K562 (cell line): ENCODE measurements around the gene ATXN3L. TPM values are rescaled to one million over a fixed set of nuclear protein-coding genes. Genes with fewer than 3 reads are reported as not detected.

ENCODE experiments used
- ATAC-seq: fragments of 200-7000 bp; cut with Tn5 transposase; 3 replicates; pipeline ENCODE4 v1.9.1; 2020; ENCODE audit warnings: moderate library complexity
- BruUV-seq: library from RNA; stranded (reverse); fragments of 400-500 nt; replicated peaks from 2 replicates; lab custom pipeline; 2021; lab: Mats Ljungman, UMichigan
- CTCF ChIA-PET: fragments of 300-600 bp; formaldehyde crosslinking; extraction: SDS; loops from one replicate; lab custom pipeline; 2021; ENCODE audit warnings: low intra/inter-chr PET ratio; lab: Yijun Ruan, JAX
- POLR2A ChIA-PET: fragments of 300-600, 350-650 bp; sonication (Branson Sonifier 250); formaldehyde crosslinking; extraction: SDS; loops from one replicate; lab custom pipeline; 2021; ENCODE audit warnings: antibody characterized with exemption, inconsistent platforms; lab: Yijun Ruan, JAX
- DNase-seq, 4 experiments: peaks; one replicate each; pipeline versions ENCODE4 v3.0.0 to v3.0.0-alpha.2; 2011 to 2018; ENCODE audit warnings: low spot score in 3 of 4, mixed read lengths in 3 of 4; ENCODE audit errors: extremely low read depth in 1 of 4
- FAIRE-seq: peaks from 2 replicates; lab custom pipeline; 2011; peaks lifted over from hg19 to GRCh38; lab: Jason Lieb, UNC
- H2AFZ ChIP-seq: 2 replicates; pipeline ENCODE4 v1.6.0; 2011; ENCODE audit warnings: low read depth, low read length, control low read depth, inconsistent platforms
- H3K27ac ChIP-seq: fragments of 200-600 bp; 3 replicates; pipeline ENCODE4 v1.8.0; 2011; ENCODE audit warnings: low read depth, mild to moderate bottlenecking, control low read depth, inconsistent platforms, low read length, moderate library complexity, mixed read lengths; ENCODE audit errors: extremely low read depth
- H3K27me3 ChIP-seq, 2 experiments: fragments of 300-600 bp in 1 of 2; 2 replicates in 1 of 2; 3 replicates in 1 of 2; pipeline versions ENCODE4 v1.6.0 to v1.8.0; 2011; ENCODE audit warnings: inconsistent platforms in 2 of 2, low read length in 2 of 2, mild to moderate bottlenecking in 1 of 2, mixed read lengths in 1 of 2, moderate library complexity in 1 of 2; ENCODE audit not compliant: control insufficient read depth in 2 of 2, insufficient read depth in 2 of 2
- H3K36me3 ChIP-seq: fragments of 300-600 bp; 3 replicates; pipeline ENCODE4 v1.8.0; 2011; ENCODE audit warnings: mild to moderate bottlenecking, low read length, inconsistent platforms; ENCODE audit not compliant: control insufficient read depth, insufficient read depth
- H3K4me1 ChIP-seq, 2 experiments: fragments of 200-600 bp in 1 of 2; replicated peaks in 1 of 2; 2 replicates in 1 of 2; 3 replicates in 1 of 2; pipeline versions ENCODE4 v1.5.1 to v1.8.0; 2011; ENCODE audit warnings: inconsistent platforms in 2 of 2, low read length in 2 of 2, mild to moderate bottlenecking in 1 of 2, mixed read lengths in 1 of 2, moderate library complexity in 1 of 2; ENCODE audit not compliant: control insufficient read depth in 2 of 2, insufficient read depth in 2 of 2
- H3K4me2 ChIP-seq: 2 replicates; pipeline ENCODE4 v1.6.1; 2011; ENCODE audit warnings: low read length, control low read depth, inconsistent platforms, mixed read lengths; ENCODE audit not compliant: insufficient read depth
- H3K4me3 ChIP-seq: fragments of 200-600 bp; sonication (generic), shearing (Covaris generic); 2 replicates; pipeline ENCODE4 v1.5.1; 2016; ENCODE audit warnings: control low read depth, inconsistent platforms
- H3K79me2 ChIP-seq: fragments of 200-600 bp; 3 replicates; pipeline ENCODE4 v1.8.0; 2011; ENCODE audit warnings: low read length, inconsistent platforms; ENCODE audit not compliant: control insufficient read depth, insufficient read depth
- H3K9ac ChIP-seq, 2 experiments: 2 replicates each; pipeline versions ENCODE4 v1.6.0 to v1.6.1; 2011; ENCODE audit warnings: low read depth in 2 of 2, low read length in 2 of 2, control low read depth in 1 of 2, inconsistent platforms in 1 of 2, mild to moderate bottlenecking in 1 of 2, mixed read lengths in 1 of 2; ENCODE audit not compliant: insufficient read depth in 1 of 2
- H3K9me1 ChIP-seq: one replicate; pipeline ENCODE4 v1.6.0; 2011; ENCODE audit warnings: inconsistent platforms, mild to moderate bottlenecking, low read length, moderate library complexity; ENCODE audit not compliant: control insufficient read depth, insufficient read depth
- H3K9me3 ChIP-seq: replicated peaks from 2 replicates; pipeline ENCODE4 v1.5.1; 2011; ENCODE audit warnings: low read depth, low read length, inconsistent platforms; ENCODE audit not compliant: control insufficient read depth, insufficient read depth
- H4K20me1 ChIP-seq: replicated peaks from 2 replicates; pipeline ENCODE4 v1.6.1; 2011; ENCODE audit warnings: low read length, inconsistent platforms, mixed read lengths; ENCODE audit not compliant: control insufficient read depth, insufficient read depth
- CTBP1 ChIP-seq: fragments of 450-650 bp; IDR thresholded peaks from 2 replicates; pipeline ENCODE4 v1.6.1; 2016; ENCODE audit warnings: borderline replicate concordance
- GABPB2 ChIP-seq: fragments of 250-450 bp; sonication (Bioruptor Pico); conservative IDR thresholded peaks from 2 replicates; pipeline ENCODE4 v1.5.1; 2021; ENCODE audit warnings: mild to moderate bottlenecking
- KDM4B ChIP-seq, 2 experiments: fragments of 450-650 bp in 1 of 2; sonication (generic) in 1 of 2; IDR thresholded peaks; 2 replicates each; pipeline ENCODE4 v1.6.1; 2016 to 2017; ENCODE audit warnings: borderline replicate concordance in 2 of 2, antibody characterized with exemption in 1 of 2, low read depth in 1 of 2, mild to moderate bottlenecking in 1 of 2
- KDM5B ChIP-seq: fragments of 200-600 bp; sonication (generic); IDR thresholded peaks from 2 replicates; pipeline ENCODE4 v1.6.1; 2012; ENCODE audit warnings: low read depth, mild to moderate bottlenecking, moderate library complexity, low read length, control low read depth, inconsistent platforms; ENCODE audit not compliant: insufficient replicate concordance
- MCM7 ChIP-seq, 2 experiments: fragments of 450-650 bp; IDR thresholded peaks; 2 replicates each; pipeline ENCODE4 v1.6.1; 2016 to 2018
- NR2F6 ChIP-seq: fragments of 450-650 bp; formaldehyde crosslinking; IDR thresholded peaks from 2 replicates; pipeline ENCODE4 v1.4.0; 2020; ENCODE audit warnings: mild to moderate bottlenecking
- RBM34 ChIP-seq: fragments of 200-400 bp; formaldehyde crosslinking; IDR thresholded peaks from 2 replicates; pipeline ENCODE4 v1.6.1; 2018; ENCODE audit warnings: low read length, borderline replicate concordance; ENCODE audit not compliant: insufficient read depth
- RNF2 ChIP-seq: sonication (generic); IDR thresholded peaks from 2 replicates; pipeline ENCODE4 v1.6.1; 2016
- RUNX1 ChIP-seq: sonication (generic); IDR thresholded peaks from 2 replicates; pipeline ENCODE4 v1.6.1; 2016; ENCODE audit warnings: antibody characterized with exemption, low read depth
- SAFB ChIP-seq: fragments of 200-400 bp; formaldehyde crosslinking; IDR thresholded peaks from 2 replicates; pipeline ENCODE4 v1.6.1; 2017; ENCODE audit warnings: low read depth, low read length, borderline replicate concordance
- ZFP30 ChIP-seq: fragments of 250-450 bp; sonication (Bioruptor Pico); IDR thresholded peaks from 2 replicates; pipeline ENCODE4 v1.8.0; 2022; ENCODE audit warnings: moderate library complexity, mild to moderate bottlenecking, inconsistent platforms, borderline replicate concordance
- ZNF121 ChIP-seq: sonication (generic); formaldehyde crosslinking; conservative IDR thresholded peaks from 2 replicates; pipeline ENCODE4 v1.8.0; 2022; ENCODE audit warnings: missing genetic modification reagents
- ZNF507 ChIP-seq: conservative IDR thresholded peaks from 2 replicates; pipeline ENCODE4 v1.6.1; 2017; ENCODE audit warnings: missing genetic modification characterization, missing compliant biosample characterization
- ZNF707 ChIP-seq: fragments of 250-450 bp; sonication (Bioruptor Pico); conservative IDR thresholded peaks from 2 replicates; pipeline ENCODE4 v1.8.0; 2022; ENCODE audit warnings: inconsistent platforms, mild to moderate bottlenecking, moderate library complexity
- ZNF79 ChIP-seq: fragments of 250-450 bp; sonication (Bioruptor Pico); IDR thresholded peaks from 2 replicates; pipeline ENCODE4 v1.4.0; 2020; ENCODE audit warnings: low read depth, mild to moderate bottlenecking, moderate library complexity
- WGBS: fragments of 100-300 bp; shearing (Covaris generic); methylation state at CpG from one replicate; pipeline ENCODE4 v1.1.6; 2016; ENCODE audit warnings: low coverage, mixed read lengths; ENCODE audit not compliant: insufficient coverage; ENCODE audit errors: missing lambda C conversion rate; 5-methylcytosine and 5-hydroxymethylcytosine counted together
- in situ Hi-C: fragments of 300-500 bp; cut with MboI; formaldehyde crosslinking; loops from 4 replicates; pipeline ENCODE4 v1.15.0; 2018; ENCODE audit warnings: inconsistent platforms, mixed read lengths
- intact Hi-C: fragments of 100-400 bp; cut with micrococcal nuclease; formaldehyde crosslinking; loops from 2 replicates; pipeline ENCODE4 v1.14.2; 2022
- polyA plus RNA-seq, 8 experiments: library from polyadenylated mRNA; depleted of rRNA in 4 of 8; stranded (reverse) in 5 of 8; unstranded in 3 of 8; fragments of >200 nt; fragmentation: Nextera tagmentation in 2 of 8; fragmentation: Illumina TruSeq in 1 of 8; extraction: Ambion mirVana in 2 of 8; extraction: Trizol in 1 of 8; gene quantifications; 2 replicates each; pipeline versions ENCODE4 v1.2.1 to v1.2.3, GENCODE V29; 2011 to 2014; ENCODE audit warnings: inconsistent platforms in 1 of 8, missing spikeins in 1 of 8
- total RNA-seq, 7 experiments: library from RNA; depleted of rRNA in 6 of 7; stranded (reverse); fragments of >200 nt in 6 of 7; fragmentation: Illumina TruSeq in 2 of 7; extraction: Trizol in 2 of 7; gene quantifications; 2 replicates each; pipeline versions ENCODE4 v1.2.1 to v1.2.3, GENCODE V29; 2011 to 2021; ENCODE audit warnings: low replicate concordance in 1 of 7
- TF ChIP-seq, protein P1 (sequence below): fragments of 450-650 bp; formaldehyde crosslinking; IDR thresholded peaks from 2 replicates; pipeline ENCODE4 v1.4.0; 2020; ENCODE audit warnings: mild to moderate bottlenecking, moderate library complexity
- TF ChIP-seq, protein P2 (sequence below): sonication (generic); formaldehyde crosslinking; IDR thresholded peaks from 2 replicates; pipeline ENCODE4 v1.8.0; 2022; ENCODE audit warnings: mild to moderate bottlenecking, low read depth, missing genetic modification reagents
- TF ChIP-seq, protein P3 (sequence below): fragments of 450-650 bp; IDR thresholded peaks from 2 replicates; pipeline ENCODE4 v1.6.1; 2016; ENCODE audit warnings: missing biosample characterization, missing genetic modification characterization
- TF ChIP-seq, protein P4 (sequence below), 2 experiments: fragments of 250-450 bp in 1 of 2; fragments of 450-650 bp in 1 of 2; sonication (Bioruptor Pico) in 1 of 2; IDR thresholded peaks; 2 replicates each; pipeline versions ENCODE4 v1.6.1 to v1.8.0; 2016 to 2021; ENCODE audit warnings: mild to moderate bottlenecking in 2 of 2, moderate library complexity in 2 of 2, missing compliant biosample characterization in 1 of 2, missing genetic modification characterization in 1 of 2

ATXN3L gene
- total and polyA plus RNA-seq, 9 of the 15 experiments (the other 6 are each of a cell fraction or from before 2014, with no cell fraction given): 0.04 to 0.31 TPM; not detected in 7

DNA sequence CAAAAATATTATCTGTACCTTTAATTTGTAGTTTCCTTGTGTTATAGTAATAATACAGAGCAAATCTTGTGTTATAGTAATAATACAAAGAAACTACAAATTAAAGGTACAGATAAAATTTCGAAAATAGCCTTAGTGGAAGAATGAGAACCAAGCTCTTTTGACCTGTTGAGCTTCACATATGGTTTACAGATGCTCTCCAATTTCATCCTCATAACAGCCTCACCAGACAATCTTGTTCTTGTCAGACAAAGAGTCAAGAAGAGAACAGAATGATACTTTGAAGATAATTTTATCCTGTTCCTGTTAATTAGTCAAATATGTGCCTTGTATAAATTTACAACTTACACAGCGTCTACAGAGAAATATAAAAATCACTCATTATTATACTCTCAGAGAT is 12.8 kb downstream of the ATXN3L start (continued):
- TF ChIP-seq ZFP30 (no peak), RUNX1 (no peak), ZNF707 (CRISPR knock-in tag) (no peak), RNF2 (no peak)
- TF ChIP-seq, protein P1, sequence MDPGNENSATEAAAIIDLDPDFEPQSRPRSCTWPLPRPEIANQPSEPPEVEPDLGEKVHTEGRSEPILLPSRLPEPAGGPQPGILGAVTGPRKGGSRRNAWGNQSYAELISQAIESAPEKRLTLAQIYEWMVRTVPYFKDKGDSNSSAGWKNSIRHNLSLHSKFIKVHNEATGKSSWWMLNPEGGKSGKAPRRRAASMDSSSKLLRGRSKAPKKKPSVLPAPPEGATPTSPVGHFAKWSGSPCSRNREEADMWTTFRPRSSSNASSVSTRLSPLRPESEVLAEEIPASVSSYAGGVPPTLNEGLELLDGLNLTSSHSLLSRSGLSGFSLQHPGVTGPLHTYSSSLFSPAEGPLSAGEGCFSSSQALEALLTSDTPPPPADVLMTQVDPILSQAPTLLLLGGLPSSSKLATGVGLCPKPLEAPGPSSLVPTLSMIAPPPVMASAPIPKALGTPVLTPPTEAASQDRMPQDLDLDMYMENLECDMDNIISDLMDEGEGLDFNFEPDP (CRISPR knock-in tag): no peak

DNA sequence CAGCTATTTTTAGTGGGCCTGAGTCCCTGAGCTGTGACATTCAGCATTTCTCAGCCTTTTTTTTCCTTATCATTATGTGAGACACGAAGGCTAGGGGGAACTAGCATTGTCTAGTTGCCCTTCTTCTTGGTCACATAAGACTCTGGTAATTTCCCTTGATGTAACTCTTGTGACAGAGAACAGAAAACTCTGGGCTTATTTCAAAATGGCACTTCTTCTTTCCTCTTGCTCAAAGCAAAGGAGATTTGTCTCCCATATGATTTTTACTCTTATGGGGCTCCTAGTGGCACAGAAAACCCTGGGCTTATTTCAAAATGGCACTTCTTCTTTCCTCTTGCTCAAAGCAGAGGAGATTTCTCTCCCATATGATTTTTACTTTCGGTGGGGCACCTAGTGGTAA is 14.7 kb downstream of the ATXN3L start:
- no peak overlapping the region for H3K9ac ChIP-seq
- POLR2A ChIA-PET: no interaction called here
- H3K4me3 ChIP-seq: no peak overlapping the region
- DNase-seq (no peak), ATAC-seq (no peak), FAIRE-seq (no peak)
- no peaks in the 10 kb centered on the region for H3K9me1 ChIP-seq
- peaks cover 72% of the 10 kb centered on the region; the same call in 2 of the 3 replicates for H3K36me3 ChIP-seq
- H3K4me1 ChIP-seq: peaks cover 3 to 6% of the 10 kb centered on the region in 2 experiments; a peak in 3 of 5 replicates
- no peaks in the 10 kb centered on the region for H3K9me3 ChIP-seq
- CTCF ChIA-PET: no interaction called here
- H3K79me2 ChIP-seq: peaks cover 67% of the 10 kb centered on the region
- no peaks in the 10 kb centered on the region for H4K20me1 ChIP-seq
- intact Hi-C loops: no loop called here
- no peaks in the 10 kb centered on the region for H3K27me3 ChIP-seq
- no peak overlapping the region for H3K27ac ChIP-seq
- no TSS peak for BruUV-seq
- no peak overlapping the region for H3K4me2 ChIP-seq
- H2AFZ ChIP-seq: no peak overlapping the region
- WGBS: 33% methylated on average over 2 of the region's 2 CpGs
- in situ Hi-C loops: no loop called here
- TF ChIP-seq ZNF507 (tag) (no peak), RBM34 (no peak), NR2F6 (CRISPR knock-in tag) (no peak), ZNF121 (CRISPR knock-in tag) (no peak), GABPB2 (CRISPR knock-in tag) (no peak), SAFB (no peak), KDM4B (IDR thresholded peaks at IDR 0.05; ENCODE audit: borderline replicate concordance in 2 of 2, low read depth in 1 of 2) (no peak), ZNF79 (no peak), CTBP1 (no peak), KDM5B (no peak), MCM7 (IDR thresholded peaks at IDR 0.05) (no peak)
- TF ChIP-seq, protein P2, sequence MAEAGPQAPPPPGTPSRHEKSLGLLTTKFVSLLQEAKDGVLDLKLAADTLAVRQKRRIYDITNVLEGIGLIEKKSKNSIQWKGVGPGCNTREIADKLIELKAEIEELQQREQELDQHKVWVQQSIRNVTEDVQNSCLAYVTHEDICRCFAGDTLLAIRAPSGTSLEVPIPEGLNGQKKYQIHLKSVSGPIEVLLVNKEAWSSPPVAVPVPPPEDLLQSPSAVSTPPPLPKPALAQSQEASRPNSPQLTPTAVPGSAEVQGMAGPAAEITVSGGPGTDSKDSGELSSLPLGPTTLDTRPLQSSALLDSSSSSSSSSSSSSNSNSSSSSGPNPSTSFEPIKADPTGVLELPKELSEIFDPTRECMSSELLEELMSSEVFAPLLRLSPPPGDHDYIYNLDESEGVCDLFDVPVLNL (CRISPR knock-in tag): no peak
- TF ChIP-seq, protein P3, sequence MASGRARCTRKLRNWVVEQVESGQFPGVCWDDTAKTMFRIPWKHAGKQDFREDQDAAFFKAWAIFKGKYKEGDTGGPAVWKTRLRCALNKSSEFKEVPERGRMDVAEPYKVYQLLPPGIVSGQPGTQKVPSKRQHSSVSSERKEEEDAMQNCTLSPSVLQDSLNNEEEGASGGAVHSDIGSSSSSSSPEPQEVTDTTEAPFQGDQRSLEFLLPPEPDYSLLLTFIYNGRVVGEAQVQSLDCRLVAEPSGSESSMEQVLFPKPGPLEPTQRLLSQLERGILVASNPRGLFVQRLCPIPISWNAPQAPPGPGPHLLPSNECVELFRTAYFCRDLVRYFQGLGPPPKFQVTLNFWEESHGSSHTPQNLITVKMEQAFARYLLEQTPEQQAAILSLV (tag): no peak
- TF ChIP-seq, protein P4, sequence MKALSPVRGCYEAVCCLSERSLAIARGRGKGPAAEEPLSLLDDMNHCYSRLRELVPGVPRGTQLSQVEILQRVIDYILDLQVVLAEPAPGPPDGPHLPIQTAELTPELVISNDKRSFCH (CRISPR knock-in tag; IDR thresholded peaks at IDR 0.05): no peak
- TF ChIP-seq, protein P4 (tag; IDR thresholded peaks at IDR 0.05): no peak
